Right hindlimb (tissue), 1 donor: ENCODE measurements around the gene TMEM86A.
A peak's percentile ranks its signal among the peaks of the same experiment; 100 is the strongest.

Experiments used
- DNase-seq: peaks from one replicate; pipeline ENCODE4 v3.0.0-alpha.2; 2018

TMEM86A gene

GRCh38 chr11:18727479-18728236 lies 29.1 kb downstream of the TMEM86A start:
- DNase-seq, result peak; percentile 57

- DNase-seq, result no peak
These were observed 30.1 kb downstream of the TMEM86A start for GRCh38 chr11:18728658-18729057.

- no peak for DNase-seq
These were observed 30.8 kb downstream of the TMEM86A start for GRCh38 chr11:18729426-18729825.

GRCh38 chr11:18730020-18730419 lies 31.4 kb downstream of the TMEM86A start:
- no peak for DNase-seq

- no peak for DNase-seq
These were observed 32.9 kb downstream of the TMEM86A start for GRCh38 chr11:18731441-18731840.

GRCh38 chr11:18731949-18732821 lies 33.6 kb downstream of the TMEM86A start:
- DNase-seq, result peak; percentile 63

GRCh38 chr11:18733202-18733601 lies 34.6 kb downstream of the TMEM86A start:
- DNase-seq, result no peak

GRCh38 chr11:18736590-18737148 lies 38.1 kb downstream of the TMEM86A start:
- no peak for DNase-seq

- DNase-seq, result no peak
These were observed 39.1 kb downstream of the TMEM86A start for GRCh38 chr11:18737642-18738041.

GRCh38 chr11:18739685-18740084 lies 41.1 kb downstream of the TMEM86A start:
- DNase-seq, result no peak

- no peak for DNase-seq
These were observed 43.2 kb downstream of the TMEM86A start for GRCh38 chr11:18741783-18742182.

GRCh38 chr11:18743365-18743764 lies 44.8 kb downstream of the TMEM86A start:
- no peak for DNase-seq

GRCh38 chr11:18743900-18744514 lies 45.4 kb downstream of the TMEM86A start:
- DNase-seq, result no peak

GRCh38 chr11:18745251-18745650 lies 46.7 kb downstream of the TMEM86A start:
- DNase-seq, result no peak

GRCh38 chr11:18748766-18749365 lies 50.3 kb downstream of the TMEM86A start:
- no peak for DNase-seq

GRCh38 chr11:18749681-18750319 lies 51.2 kb downstream of the TMEM86A start:
- peak; percentile 38 for DNase-seq

- no peak for DNase-seq
These were observed 52.4 kb downstream of the TMEM86A start for GRCh38 chr11:18750944-18751343.

- DNase-seq, result no peak
These were observed 53.9 kb downstream of the TMEM86A start for GRCh38 chr11:18752502-18752901.

GRCh38 chr11:18754308-18754707 lies 55.7 kb downstream of the TMEM86A start:
- DNase-seq, result no peak
